HG02981 (cell line): ENCODE measurements around the gene AGR2.
"Not testable (repeated sequence)": the region's sequence is repeated elsewhere in the genome, so short reads cannot be mapped to it uniquely, and the experiment has no call there.

ENCODE experiments used
- ATAC-seq: cut with Tn5 transposase; IDR thresholded peaks from one replicate; pipeline ENCODE4 v1.9.1; 2021; ENCODE audit warnings: mild to moderate bottlenecking, moderate library complexity; ENCODE audit not compliant: unreplicated experiment

The AGR2 gene

DNA sequence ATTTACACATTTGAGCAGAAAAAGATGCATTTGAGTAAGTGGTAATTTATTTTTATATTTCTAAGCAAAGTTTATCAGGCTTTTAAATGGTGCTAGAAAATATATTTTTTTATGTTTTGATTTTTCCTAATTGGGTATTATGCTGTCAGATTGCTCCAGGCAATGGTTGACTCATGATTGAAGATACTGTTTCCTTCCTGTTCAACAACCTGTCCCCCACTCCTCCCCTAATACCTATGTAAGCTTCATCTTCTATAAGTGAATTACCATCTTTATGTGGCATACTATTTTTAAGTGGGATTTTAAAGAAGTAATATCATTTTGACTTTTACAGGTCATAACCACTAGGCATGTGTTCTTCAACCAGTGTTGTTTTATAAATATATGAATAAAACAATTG, 29.8 kb downstream of the AGR2 start:
- ATAC-seq: no peak

DNA sequence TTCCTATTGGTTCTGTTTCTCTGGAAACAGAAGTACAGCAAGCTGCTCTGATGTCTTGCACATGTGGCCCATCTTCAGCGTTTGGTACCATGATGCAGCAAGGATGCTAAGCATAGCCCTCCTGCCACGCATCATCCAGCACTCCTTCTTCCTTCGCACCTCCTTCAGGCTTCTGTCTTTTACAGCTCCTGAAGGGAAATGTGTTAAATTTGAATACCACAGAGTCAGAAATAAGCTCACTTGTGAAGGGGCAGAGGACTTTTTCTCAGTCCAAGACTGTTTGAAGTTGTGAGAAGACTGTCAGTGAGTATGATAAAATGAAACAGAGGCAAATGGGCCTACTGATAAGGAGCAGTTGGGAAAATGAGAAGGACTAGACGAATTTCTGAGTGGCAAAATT, 30.5 kb downstream of the AGR2 start:
- no peak for ATAC-seq

DNA sequence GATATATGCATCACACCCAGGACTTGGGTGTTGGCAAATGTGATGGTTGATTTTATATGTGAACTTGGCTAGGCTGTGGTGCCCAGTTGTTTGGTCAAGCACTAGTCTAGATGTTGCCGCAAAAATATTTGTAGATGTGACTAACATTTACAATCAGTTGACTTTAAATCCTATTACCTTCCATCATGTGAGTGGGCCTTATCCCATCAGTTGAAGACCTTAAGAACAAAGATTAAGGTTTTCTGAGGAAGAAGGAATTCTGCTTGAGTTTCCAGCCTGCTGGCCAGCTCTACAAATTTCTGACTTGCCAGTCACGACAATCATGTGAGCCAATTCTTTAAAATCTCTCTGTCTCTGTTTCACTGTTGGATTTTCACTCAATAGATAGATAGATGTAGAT, 30.9 kb downstream of the AGR2 start:
- no peak for ATAC-seq

- no peak for ATAC-seq
Observed at GRCh38 chr7:16773326-16773725, 31.5 kb downstream of the AGR2 start.

- ATAC-seq: no peak
Observed at GRCh38 chr7:16770657-16771329, 34.0 kb downstream of the AGR2 start.

GRCh38 chr7:16769994-16770393, 34.8 kb downstream of the AGR2 start:
- ATAC-seq: not testable (repeated sequence)

- no peak for ATAC-seq
Observed at GRCh38 chr7:16765436-16765859, 39.4 kb downstream of the AGR2 start.

GRCh38 chr7:16764942-16765341, 39.9 kb downstream of the AGR2 start:
- no peak for ATAC-seq

DNA sequence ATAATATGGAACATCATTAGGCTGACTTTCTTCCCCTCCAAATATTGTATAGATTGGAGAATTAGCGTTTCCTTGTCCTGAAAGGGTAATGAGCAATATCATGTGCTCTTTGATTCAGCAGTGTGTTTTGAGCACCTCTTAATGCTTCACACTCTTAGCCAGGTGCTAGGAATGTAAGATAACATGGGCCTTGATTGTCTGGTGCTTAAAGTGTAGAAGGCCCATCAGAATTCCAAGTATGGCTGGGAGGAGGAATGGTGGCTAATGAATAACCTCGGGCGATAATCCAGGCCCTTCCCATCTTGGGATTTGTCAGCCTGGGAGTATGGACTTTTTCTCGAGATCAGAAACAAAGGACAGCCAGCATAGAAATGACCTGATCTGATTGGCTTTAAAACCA, 42.6 kb downstream of the AGR2 start:
- no peak for ATAC-seq

GRCh38 chr7:16759840-16760239, 45.0 kb downstream of the AGR2 start:
- no peak for ATAC-seq

GRCh38 chr7:16758631-16759611, 45.9 kb downstream of the AGR2 start:
- no peak for ATAC-seq

- no peak for ATAC-seq
Observed at GRCh38 chr7:16758036-16758435, 46.8 kb downstream of the AGR2 start.

DNA sequence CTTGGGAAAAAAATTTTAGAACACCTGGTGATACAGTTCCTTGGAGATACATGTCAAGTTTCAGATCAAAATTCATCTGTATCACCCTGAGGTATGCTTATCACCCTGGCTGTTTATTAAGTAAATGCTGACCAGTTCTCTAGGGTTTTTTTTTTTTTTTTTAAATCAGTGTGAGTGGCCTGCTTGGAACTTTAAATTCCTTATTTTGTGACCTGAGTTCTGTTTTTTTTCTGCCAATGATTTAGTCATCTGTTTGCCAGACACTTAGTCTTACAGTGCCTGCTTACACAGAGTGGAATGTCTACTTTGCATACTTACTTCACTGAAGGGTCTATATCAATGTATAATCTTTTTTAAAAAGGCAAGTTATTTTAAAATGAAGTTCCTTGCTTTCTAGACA, 49.4 kb downstream of the AGR2 start:
- ATAC-seq: no peak

- ATAC-seq: no peak
Observed at GRCh38 chr7:16754856-16755317, 49.9 kb downstream of the AGR2 start.

- ATAC-seq: peak; percentile 26
Observed at GRCh38 chr7:16753932-16754855, 50.6 kb downstream of the AGR2 start.

GRCh38 chr7:16753102-16753931, 51.5 kb downstream of the AGR2 start, which contains the start of gene TSPAN13:
Gene TSPAN13, plus strand, starts transcription at chr7:16753755. Its CDS starts 213 bp downstream, at chr7:16753968.
- peak; percentile 53 for ATAC-seq

DNA sequence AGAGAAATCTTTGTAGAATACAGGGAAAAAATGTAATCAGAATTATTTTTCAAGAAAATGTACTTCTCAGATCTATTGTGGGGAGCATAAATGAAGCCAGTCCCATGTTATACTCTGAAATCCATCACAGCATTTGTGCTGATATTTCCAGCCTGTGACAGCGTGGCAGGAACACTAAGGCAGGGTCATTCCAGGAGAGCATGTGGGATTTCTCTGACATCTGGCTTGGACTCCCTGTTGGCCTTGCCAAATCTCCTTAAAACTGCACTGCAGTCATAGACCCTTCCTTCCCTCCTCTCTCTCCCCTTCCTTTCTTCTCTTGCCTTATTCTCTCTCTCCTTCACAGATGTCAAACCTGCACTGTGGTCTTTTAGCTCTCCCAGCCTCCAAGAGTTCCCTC, 57.7 kb downstream of the AGR2 start:
- no peak for ATAC-seq

GRCh38 chr7:16745645-16746044, 59.2 kb downstream of the AGR2 start:
- ATAC-seq: no peak

GRCh38 chr7:16744518-16745250, 60.1 kb downstream of the AGR2 start:
- ATAC-seq: no peak
